AG09319 (cell line): ENCODE data around the gene TMUB1.
A peak's percentile ranks its signal among the peaks of the same experiment; 100 is the strongest.

Source experiments
- DNase-seq: peaks from one replicate; pipeline ENCODE4 v3.0.0-alpha.2; 2010; ENCODE audit warnings: low read depth; ENCODE audit errors: extremely low read depth
- CTCF ChIP-seq: IDR thresholded peaks from 2 replicates; pipeline ENCODE4 v1.5.1; 2011; ENCODE audit warnings: low read depth, mild to moderate bottlenecking, inconsistent platforms, low read length, moderate library complexity

The TMUB1 gene

GRCh38 chr7:151091431-151091830 is 8.1 kb upstream of the TMUB1 start:
- DNase-seq, result no peak
- peak; percentile 54 for TF ChIP-seq CTCF

GRCh38 chr7:151091003-151091402 is 7.7 kb upstream of the TMUB1 start:
- no peak for TF ChIP-seq CTCF
- DNase-seq, result no peak

GRCh38 chr7:151089893-151090730 is 6.8 kb upstream of the TMUB1 start:
- no peak for DNase-seq
- no peak for TF ChIP-seq CTCF

- no peak for DNase-seq
- TF ChIP-seq CTCF, result no peak
Observed at GRCh38 chr7:151088856-151089699, 5.8 kb upstream of the TMUB1 start.

GRCh38 chr7:151088019-151088855 is 4.9 kb upstream of the TMUB1 start:
- no peak for DNase-seq
- TF ChIP-seq CTCF, result no peak

GRCh38 chr7:151087245-151088018 is 4.1 kb upstream of the TMUB1 start:
- peak; percentile 10 for TF ChIP-seq CTCF
- no peak for DNase-seq
